Effector CD8-positive, alpha-beta T cell (primary cell): ENCODE measurements around the gene IL1RN.

Source experiments
- DNase-seq: peaks from one replicate; lab custom pipeline; 2025; lab: John Stamatoyannopoulos, UW

Gene IL1RN

GRCh38 chr2:113173542-113174375 lies 46.4 kb downstream of the IL1RN start, which contains the start of gene PSD4:
Gene PSD4 (plus strand): TSS chr2:113173971. CDS start chr2:113182457, 8,486 bp downstream.
- peak; percentile 52 for DNase-seq

GRCh38 chr2:113174376-113174750 lies 47.0 kb downstream of the IL1RN start:
- DNase-seq = no peak

GRCh38 chr2:113175042-113175628 lies 47.7 kb downstream of the IL1RN start:
- no peak for DNase-seq

GRCh38 chr2:113175736-113176695 lies 48.6 kb downstream of the IL1RN start:
- DNase-seq = no peak

GRCh38 chr2:113176696-113177355 lies 49.4 kb downstream of the IL1RN start:
- DNase-seq = no peak

- DNase-seq = no peak
Observed at GRCh38 chr2:113178069-113178746, 50.8 kb downstream of the IL1RN start.

GRCh38 chr2:113178891-113179290 lies 51.5 kb downstream of the IL1RN start:
- DNase-seq = no peak

GRCh38 chr2:113179446-113180045 lies 52.1 kb downstream of the IL1RN start:
- no peak for DNase-seq

- DNase-seq = no peak
Observed at GRCh38 chr2:113180131-113180946, 52.9 kb downstream of the IL1RN start.

- DNase-seq = no peak
Observed at GRCh38 chr2:113181258-113182051, 54.1 kb downstream of the IL1RN start.

GRCh38 chr2:113182471-113183260 lies 55.3 kb downstream of the IL1RN start:
- no peak for DNase-seq

GRCh38 chr2:113183264-113183663 lies 55.9 kb downstream of the IL1RN start:
- no peak for DNase-seq
